MCF 10A (cell line): ENCODE measurements around the gene TRRAP. TPM values are rescaled to one million over a fixed set of nuclear protein-coding genes. Genes with fewer than 3 reads are reported as not detected.

ENCODE experiments used
- BruUV-seq: library from RNA; stranded (reverse); fragments of 400-500 nt; replicated peaks from 2 replicates; lab custom pipeline; 2021; lab: Mats Ljungman, UMichigan
- CTCF ChIA-PET: fragments of 300-600 bp; sonication (Branson Sonifier 250); formaldehyde crosslinking; extraction: SDS; loops from one replicate; lab custom pipeline; 2021; ENCODE audit warnings: antibody characterized with exemption, inconsistent platforms; lab: Yijun Ruan, JAX
- POLR2A ChIA-PET: fragments of 300-600, 350-650 bp; sonication (Branson Sonifier 250); formaldehyde crosslinking; extraction: SDS; loops from one replicate; lab custom pipeline; 2020; ENCODE audit warnings: antibody characterized with exemption, inconsistent platforms; lab: Yijun Ruan, JAX
- DNase-seq: peaks from one replicate; pipeline ENCODE4 v3.0.0-alpha.2; 2018; ENCODE audit not compliant: unreplicated experiment
- H3K27ac Mint-ChIP-seq: one replicate; pipeline ENCODE4 v1.8.0; 2022; ENCODE audit warnings: mild to moderate bottlenecking, low read depth, mixed read lengths; ENCODE audit not compliant: unreplicated experiment
- H3K27me3 Mint-ChIP-seq: one replicate; pipeline ENCODE4 v1.8.0; 2022; ENCODE audit warnings: mixed read lengths; ENCODE audit not compliant: insufficient read depth, unreplicated experiment
- H3K36me3 Mint-ChIP-seq: one replicate; pipeline ENCODE4 v1.8.0; 2022; ENCODE audit warnings: mild to moderate bottlenecking, moderate library complexity, mixed read lengths; ENCODE audit not compliant: insufficient read depth, unreplicated experiment
- H3K4me1 Mint-ChIP-seq: one replicate; pipeline ENCODE4 v1.8.0; 2022; ENCODE audit warnings: mixed read lengths; ENCODE audit not compliant: insufficient read depth, unreplicated experiment
- H3K4me3 Mint-ChIP-seq: one replicate; pipeline ENCODE4 v1.8.0; 2022; ENCODE audit warnings: mild to moderate bottlenecking, moderate library complexity, mixed read lengths; ENCODE audit not compliant: unreplicated experiment
- H3K9me3 Mint-ChIP-seq: one replicate; pipeline ENCODE4 v1.8.0; 2022; ENCODE audit warnings: mixed read lengths; ENCODE audit not compliant: unreplicated experiment
- intact Hi-C: fragments of 100-400 bp; cut with micrococcal nuclease; formaldehyde crosslinking; loops from 2 replicates; pipeline ENCODE4 v1.14.1; 2022
- total RNA-seq: library from RNA; stranded (reverse); gene quantifications from 2 replicates; pipeline ENCODE4 v1.2.3, GENCODE V29; 2022
- TF ChIP-seq, protein P1 (sequence below): fragments of 200-600 bp; IDR thresholded peaks from one replicate; pipeline ENCODE4 v1.8.0; 2022; ENCODE audit warnings: antibody characterized with exemption, mild to moderate bottlenecking; ENCODE audit not compliant: unreplicated experiment

TRRAP gene
- total RNA-seq, 1 experiment from 2014 or later, result 30.4 TPM

DNA sequence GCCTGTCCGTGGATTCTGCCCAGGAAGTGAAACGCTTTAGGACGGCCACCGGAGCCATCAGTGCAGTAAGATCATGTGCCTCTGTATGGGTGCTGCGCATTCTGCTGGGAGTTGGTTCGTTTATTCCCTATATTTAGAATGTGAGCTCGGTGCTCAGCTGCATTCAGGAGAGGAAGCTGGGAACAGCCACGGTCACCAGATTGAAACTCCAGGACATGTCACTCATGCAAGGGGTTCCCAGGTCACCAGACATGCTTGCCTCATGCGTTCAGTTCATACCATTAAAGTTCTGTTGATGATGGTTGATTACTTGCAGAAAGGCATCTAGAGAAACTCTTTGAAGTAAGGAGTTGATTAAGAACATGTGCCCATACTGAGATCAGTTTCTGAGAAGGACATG is 78.1 kb downstream of the TRRAP start:
- Mint-ChIP-seq H3K27ac (no peak overlapping the region), H3K4me3 (no peak overlapping the region), H3K36me3 (peaks cover 90% of the 10 kb centered on the region), H3K27me3 (no peaks in the 10 kb centered on the region), H3K4me1 (no peaks in the 10 kb centered on the region), H3K9me3 (no peaks in the 10 kb centered on the region)
- ChIA-PET CTCF (no interaction called here), POLR2A (no interaction called here)
- intact Hi-C loops, result no loop called here
- no TSS peak for BruUV-seq
- no peak for DNase-seq
- TF ChIP-seq, protein P1, sequence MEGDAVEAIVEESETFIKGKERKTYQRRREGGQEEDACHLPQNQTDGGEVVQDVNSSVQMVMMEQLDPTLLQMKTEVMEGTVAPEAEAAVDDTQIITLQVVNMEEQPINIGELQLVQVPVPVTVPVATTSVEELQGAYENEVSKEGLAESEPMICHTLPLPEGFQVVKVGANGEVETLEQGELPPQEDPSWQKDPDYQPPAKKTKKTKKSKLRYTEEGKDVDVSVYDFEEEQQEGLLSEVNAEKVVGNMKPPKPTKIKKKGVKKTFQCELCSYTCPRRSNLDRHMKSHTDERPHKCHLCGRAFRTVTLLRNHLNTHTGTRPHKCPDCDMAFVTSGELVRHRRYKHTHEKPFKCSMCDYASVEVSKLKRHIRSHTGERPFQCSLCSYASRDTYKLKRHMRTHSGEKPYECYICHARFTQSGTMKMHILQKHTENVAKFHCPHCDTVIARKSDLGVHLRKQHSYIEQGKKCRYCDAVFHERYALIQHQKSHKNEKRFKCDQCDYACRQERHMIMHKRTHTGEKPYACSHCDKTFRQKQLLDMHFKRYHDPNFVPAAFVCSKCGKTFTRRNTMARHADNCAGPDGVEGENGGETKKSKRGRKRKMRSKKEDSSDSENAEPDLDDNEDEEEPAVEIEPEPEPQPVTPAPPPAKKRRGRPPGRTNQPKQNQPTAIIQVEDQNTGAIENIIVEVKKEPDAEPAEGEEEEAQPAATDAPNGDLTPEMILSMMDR, result no peak

DNA sequence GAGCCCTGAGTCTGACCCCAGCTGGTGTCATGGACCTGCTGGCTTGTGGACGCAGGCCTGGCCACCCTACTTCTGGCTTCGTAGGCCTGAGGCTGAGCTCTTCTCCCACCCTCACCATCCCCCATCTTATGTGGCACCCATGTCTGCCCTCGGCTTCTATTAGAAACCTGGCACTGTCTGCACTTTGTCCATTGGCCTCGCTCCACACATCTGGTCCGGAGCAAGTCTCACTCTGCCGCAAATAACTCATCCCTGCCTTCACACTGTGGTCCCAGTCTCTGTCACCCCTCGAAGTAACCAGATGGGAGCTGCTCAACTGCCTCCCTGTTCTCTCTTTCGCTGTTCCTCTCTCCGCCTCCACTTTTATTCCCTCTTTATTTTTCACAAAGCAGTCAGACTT is 78.6 kb downstream of the TRRAP start:
- Mint-ChIP-seq H3K9me3 (no peaks in the 10 kb centered on the region), H3K4me1 (no peaks in the 10 kb centered on the region), H3K27ac (no peak overlapping the region), H3K36me3 (peaks cover 90% of the 10 kb centered on the region), H3K27me3 (no peaks in the 10 kb centered on the region), H3K4me3 (no peak overlapping the region)
- CTCF ChIA-PET, result interaction anchor here (0.6 kb wide), 1 partner anchor 57 kb away, joined by 3 read pairs; no protein-coding TSS in a partner anchor
- DNase-seq, result no peak
- POLR2A ChIA-PET, result no interaction called here
- no TSS peak for BruUV-seq
- intact Hi-C loops, result no loop called here
- TF ChIP-seq, protein P1, result no peak

DNA sequence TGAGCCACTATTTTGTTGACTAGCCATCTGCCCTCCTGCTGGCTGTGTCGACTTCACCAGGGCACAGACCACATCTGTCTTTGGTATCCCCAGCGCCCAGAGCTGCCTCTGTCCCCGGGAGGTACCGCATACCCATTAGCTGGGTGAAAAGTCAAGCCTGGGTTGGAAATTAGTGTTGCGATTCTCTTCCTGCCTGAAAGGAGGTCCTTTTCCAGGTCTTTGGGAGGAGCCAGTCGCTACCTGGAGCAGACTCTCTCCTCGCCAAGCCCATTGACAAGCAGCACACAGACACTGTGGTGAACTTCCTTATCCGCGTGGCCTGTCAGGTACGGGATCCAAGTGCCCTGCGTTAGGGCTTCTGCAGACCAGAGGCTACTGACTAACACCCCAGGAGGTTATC is 79.4 kb downstream of the TRRAP start:
- DNase-seq, result no peak
- Mint-ChIP-seq H3K4me3 (no peak overlapping the region), H3K4me1 (no peaks in the 10 kb centered on the region), H3K36me3 (peaks cover 90% of the 10 kb centered on the region), H3K27ac (no peak overlapping the region), H3K27me3 (no peaks in the 10 kb centered on the region), H3K9me3 (no peaks in the 10 kb centered on the region)
- no TSS peak for BruUV-seq
- TF ChIP-seq, protein P1, result no peak
- intact Hi-C loops, result no loop called here
- CTCF ChIA-PET, result no interaction called here
- POLR2A ChIA-PET, result no interaction called here

DNA sequence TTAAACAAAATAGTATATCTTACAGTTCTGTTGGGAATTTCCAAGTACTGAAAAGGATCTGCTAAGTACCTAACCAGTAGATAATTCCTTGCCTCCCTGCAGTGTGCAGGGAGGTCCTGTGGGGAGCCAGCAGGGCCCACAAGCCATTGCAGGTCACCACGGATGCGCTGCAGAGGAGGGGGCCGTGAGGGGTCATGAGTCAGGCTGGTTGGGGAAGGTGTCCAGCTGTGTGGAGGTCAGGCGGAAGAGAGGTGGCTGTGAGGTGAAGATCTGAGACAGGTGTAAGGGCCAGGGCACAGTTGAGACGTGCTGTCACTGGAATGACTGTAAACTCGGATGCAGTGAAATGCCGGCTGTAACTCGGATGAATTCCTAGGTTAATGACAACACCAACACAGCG is 80.6 kb downstream of the TRRAP start:
- no peak for DNase-seq
- H3K27me3 Mint-ChIP-seq, result no peaks in the 10 kb centered on the region
- H3K27ac Mint-ChIP-seq, result no peak overlapping the region
- CTCF ChIA-PET, result interaction anchor here (0.8 to 1.3 kb wide), 2 partner anchors 31 to 536 kb away, joined by 3 to 4 read pairs; no protein-coding TSS in a partner anchor
- POLR2A ChIA-PET, result no interaction called here
- TF ChIP-seq, protein P1, result no peak
- BruUV-seq, result no TSS peak
- H3K36me3 Mint-ChIP-seq, result peaks cover 96% of the 10 kb centered on the region
- no peaks in the 10 kb centered on the region for H3K4me1 Mint-ChIP-seq
- intact Hi-C loops, result no loop called here
- H3K4me3 Mint-ChIP-seq, result no peak overlapping the region
- H3K9me3 Mint-ChIP-seq, result no peaks in the 10 kb centered on the region
